ENCODE data around the gene UBE2L3. TPM values are rescaled to one million over a fixed set of nuclear protein-coding genes. Genes with fewer than 3 reads are reported as not detected.

The UBE2L3 gene
- total and polyA plus RNA-seq, 8 donors: 23.1 to 94.2 (median 50.7) TPM

DNA sequence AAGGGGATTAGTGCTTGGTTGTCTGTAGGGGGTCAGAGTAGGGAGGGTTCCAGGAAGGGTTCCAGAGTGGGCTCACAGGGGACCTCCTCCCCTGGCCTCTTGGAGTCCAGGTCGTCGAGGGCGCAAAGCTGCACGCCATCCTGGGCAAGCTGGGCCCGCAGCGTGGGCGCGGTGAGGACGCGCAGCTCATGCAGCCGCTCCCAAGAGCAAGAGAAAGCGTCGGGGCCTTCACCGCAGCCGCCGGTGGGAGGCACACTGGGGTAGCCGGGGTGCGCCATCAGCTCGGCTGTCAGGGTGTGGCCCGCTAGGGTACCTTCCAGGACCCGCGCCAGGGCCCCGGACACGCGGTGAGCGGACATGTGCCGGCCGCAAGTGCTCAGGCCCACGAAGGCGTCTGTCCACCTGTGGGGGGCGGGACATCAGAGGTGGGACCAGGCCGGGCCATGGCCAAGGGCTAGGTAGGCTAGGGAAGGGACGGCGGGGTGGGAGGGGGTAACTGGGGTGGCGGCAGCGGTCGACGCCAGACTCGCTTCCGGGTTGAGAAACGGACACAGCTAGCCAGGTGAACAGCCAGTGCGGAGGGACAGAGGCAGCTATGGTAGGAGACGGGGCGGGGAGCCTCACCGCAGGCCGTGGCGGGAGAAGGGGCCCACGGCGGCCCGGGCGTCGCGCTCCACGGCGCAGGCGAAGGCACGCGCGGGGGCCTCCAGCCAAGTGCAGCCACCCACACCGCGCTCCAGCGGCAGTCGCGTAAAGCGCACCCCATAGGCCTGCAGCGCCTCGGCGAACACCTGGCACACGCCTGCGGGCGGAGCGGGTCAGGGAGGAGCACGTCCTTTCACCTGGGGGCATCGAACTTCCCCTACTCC is 61.1 kb downstream of the UBE2L3 start:
- 49 to 68% (median 63%) methylated on average over 45 to 74 of the region's 74 CpGs for WGBS, 5 donors
- DNase-seq: no peak
- Histone ChIP-seq H3K36me3 (peaks cover 5 to 26% (median 15%) of the 10 kb centered on the region in 4 donors), H3K4me3 (peak overlapping the region; percentile 79 to 100 (median 92)), H3K27me3 (no peaks in the 10 kb centered on the region), H3K4me1 (peaks cover 18 to 59% (median 38%) of the 10 kb centered on the region in 4 donors), H3K27ac (peak overlapping the region in 4 of 5 donors; percentile 81 to 90 (median 86)), H3K9me3 (no peaks in the 10 kb centered on the region)
- TF ChIP-seq, protein P1, sequence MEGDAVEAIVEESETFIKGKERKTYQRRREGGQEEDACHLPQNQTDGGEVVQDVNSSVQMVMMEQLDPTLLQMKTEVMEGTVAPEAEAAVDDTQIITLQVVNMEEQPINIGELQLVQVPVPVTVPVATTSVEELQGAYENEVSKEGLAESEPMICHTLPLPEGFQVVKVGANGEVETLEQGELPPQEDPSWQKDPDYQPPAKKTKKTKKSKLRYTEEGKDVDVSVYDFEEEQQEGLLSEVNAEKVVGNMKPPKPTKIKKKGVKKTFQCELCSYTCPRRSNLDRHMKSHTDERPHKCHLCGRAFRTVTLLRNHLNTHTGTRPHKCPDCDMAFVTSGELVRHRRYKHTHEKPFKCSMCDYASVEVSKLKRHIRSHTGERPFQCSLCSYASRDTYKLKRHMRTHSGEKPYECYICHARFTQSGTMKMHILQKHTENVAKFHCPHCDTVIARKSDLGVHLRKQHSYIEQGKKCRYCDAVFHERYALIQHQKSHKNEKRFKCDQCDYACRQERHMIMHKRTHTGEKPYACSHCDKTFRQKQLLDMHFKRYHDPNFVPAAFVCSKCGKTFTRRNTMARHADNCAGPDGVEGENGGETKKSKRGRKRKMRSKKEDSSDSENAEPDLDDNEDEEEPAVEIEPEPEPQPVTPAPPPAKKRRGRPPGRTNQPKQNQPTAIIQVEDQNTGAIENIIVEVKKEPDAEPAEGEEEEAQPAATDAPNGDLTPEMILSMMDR (IDR thresholded peaks at IDR 0.05): peak in 1 of 7 experiments; percentile 20
- TF ChIP-seq POLR2A (IDR thresholded peaks at IDR 0.05) (no peak), POLR2AphosphoS5 (IDR thresholded peaks at IDR 0.05) (no peak), EP300 (IDR thresholded peaks at IDR 0.05) (no peak)
- intact Hi-C loops (cut with DNase I; ENCODE audit: low total_unique reads): no loop called here

DNA sequence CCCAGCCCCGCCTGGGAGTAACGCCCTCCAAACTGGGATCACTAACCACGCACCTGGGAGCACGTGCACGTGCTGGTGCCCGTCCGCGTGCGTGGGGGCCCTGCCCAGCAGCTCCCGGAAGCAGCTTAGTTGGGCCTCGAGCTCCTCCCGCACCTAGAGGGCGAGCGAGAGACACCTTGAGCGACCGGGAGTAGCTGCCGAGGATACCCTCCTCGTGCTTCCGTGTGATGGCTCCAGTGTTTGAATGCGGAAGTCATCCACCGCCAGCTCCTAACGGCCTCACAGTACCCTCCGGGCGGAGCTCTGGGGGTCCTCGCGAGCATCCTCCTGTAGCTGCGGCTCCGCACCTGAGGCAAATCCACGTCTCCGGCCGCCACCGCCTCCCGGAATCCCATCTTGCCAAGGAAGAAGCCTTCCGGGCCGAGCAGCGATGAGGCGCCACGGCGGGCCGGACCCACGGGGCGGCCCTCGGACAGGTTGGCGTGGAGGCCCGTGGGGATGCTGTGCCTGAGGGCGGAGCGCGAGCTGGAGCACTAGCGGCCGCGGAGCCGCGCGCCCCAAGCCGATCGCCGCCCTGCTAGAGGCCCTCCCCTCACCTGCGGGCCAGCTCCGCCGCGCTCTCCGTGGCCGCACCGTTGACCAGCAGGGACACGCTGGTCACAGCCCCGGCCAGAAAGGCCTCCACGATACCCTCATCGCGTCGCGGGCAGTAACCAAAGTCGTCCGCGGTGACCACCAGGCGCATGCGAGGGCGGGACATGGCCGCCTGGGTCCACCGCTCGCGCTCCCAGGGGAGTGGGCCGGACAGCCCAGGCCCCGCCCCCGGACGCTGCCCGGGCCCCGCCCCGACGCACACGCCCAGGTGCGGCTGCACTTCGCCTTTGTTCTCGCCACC is 62.0 kb downstream of the UBE2L3 start, which contains the start of gene YDJC:
Gene YDJC (minus strand): TSS at position 768 of the 895 bp plus-strand sequence. CDS start 8 bp downstream, at position 760.
- H3K27me3 ChIP-seq: no peaks in the 10 kb centered on the region
- H3K4me3 ChIP-seq: peak within 1 kb of the TSS; percentile 79 to 100 (median 92)
- H3K27ac ChIP-seq: peak within 1 kb of the TSS; percentile 81 to 93 (median 88)
- H3K36me3 ChIP-seq: peaks cover 5 to 21% (median 11%) of the 10 kb centered on the region in 4 donors
- 0 to 1% (median 1%) methylated on average over 43 to 93 of the region's 93 CpGs for WGBS, 5 donors
- H3K9me3 ChIP-seq: no peaks in the 10 kb centered on the region
- peak; percentile 96 to 98 for DNase-seq
- peaks cover 18 to 50% (median 31%) of the 10 kb centered on the region in 4 donors for H3K4me1 ChIP-seq
- intact Hi-C loops (cut with DNase I; ENCODE audit: low total_unique reads): no loop called here
- TF ChIP-seq EP300 (IDR thresholded peaks at IDR 0.05) (no peak), POLR2A (IDR thresholded peaks at IDR 0.05) (peak in 1 of 4 donors; percentile 36), POLR2AphosphoS5 (IDR thresholded peaks at IDR 0.05) (peak in 2 of 3 donors; percentile 79 to 90)
- TF ChIP-seq, protein P1 (IDR thresholded peaks at IDR 0.05): peak in 3 of 7 experiments; percentile 26 to 50 (median 30)

DNA sequence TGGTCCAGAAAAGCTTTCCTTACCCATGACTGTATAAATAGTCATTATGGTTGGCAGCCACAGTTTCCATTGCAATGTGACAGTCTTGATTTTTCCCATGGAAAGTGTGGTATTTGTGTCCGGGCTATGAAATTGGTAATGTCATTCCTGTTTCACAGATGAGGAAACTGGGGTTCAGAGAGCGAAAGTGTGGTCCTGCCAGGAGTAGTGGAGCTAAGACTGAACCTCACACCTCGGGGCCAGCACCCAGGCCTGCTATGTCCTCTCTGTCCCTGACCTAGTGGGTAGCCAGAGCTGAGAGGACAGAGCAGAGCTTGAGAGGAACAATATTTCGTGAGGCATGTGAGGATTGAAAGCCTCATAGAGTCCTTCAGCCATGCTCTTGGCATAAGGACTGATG is 63.5 kb downstream of the UBE2L3 start:
- intact Hi-C loops (cut with DNase I; ENCODE audit: low total_unique reads): no loop called here
- 89 to 93% (median 90%) methylated on average over 3 to 4 of the region's 4 CpGs for WGBS, 5 donors
- TF ChIP-seq EP300 (IDR thresholded peaks at IDR 0.05) (no peak), POLR2AphosphoS5 (IDR thresholded peaks at IDR 0.05) (no peak), POLR2A (IDR thresholded peaks at IDR 0.05) (no peak)
- TF ChIP-seq, protein P1 (IDR thresholded peaks at IDR 0.05): no peak
- H3K4me1 ChIP-seq: peaks cover 18 to 38% (median 22%) of the 10 kb centered on the region in 4 donors
- peaks cover 5 to 21% (median 11%) of the 10 kb centered on the region in 4 donors for H3K36me3 ChIP-seq
- H3K4me3 ChIP-seq: no peak overlapping the region
- no peak overlapping the region for H3K27ac ChIP-seq
- no peaks in the 10 kb centered on the region for H3K27me3 ChIP-seq
- DNase-seq: no peak
- H3K9me3 ChIP-seq: no peaks in the 10 kb centered on the region

All from stomach (tissue), 9 donors.